ENCODE measurements around the gene KRTAP4-7.
"Not testable (repeated sequence)": the region's sequence is repeated elsewhere in the genome, so short reads cannot be mapped to it uniquely, and the experiment has no call there.

Gene KRTAP4-7

DNA sequence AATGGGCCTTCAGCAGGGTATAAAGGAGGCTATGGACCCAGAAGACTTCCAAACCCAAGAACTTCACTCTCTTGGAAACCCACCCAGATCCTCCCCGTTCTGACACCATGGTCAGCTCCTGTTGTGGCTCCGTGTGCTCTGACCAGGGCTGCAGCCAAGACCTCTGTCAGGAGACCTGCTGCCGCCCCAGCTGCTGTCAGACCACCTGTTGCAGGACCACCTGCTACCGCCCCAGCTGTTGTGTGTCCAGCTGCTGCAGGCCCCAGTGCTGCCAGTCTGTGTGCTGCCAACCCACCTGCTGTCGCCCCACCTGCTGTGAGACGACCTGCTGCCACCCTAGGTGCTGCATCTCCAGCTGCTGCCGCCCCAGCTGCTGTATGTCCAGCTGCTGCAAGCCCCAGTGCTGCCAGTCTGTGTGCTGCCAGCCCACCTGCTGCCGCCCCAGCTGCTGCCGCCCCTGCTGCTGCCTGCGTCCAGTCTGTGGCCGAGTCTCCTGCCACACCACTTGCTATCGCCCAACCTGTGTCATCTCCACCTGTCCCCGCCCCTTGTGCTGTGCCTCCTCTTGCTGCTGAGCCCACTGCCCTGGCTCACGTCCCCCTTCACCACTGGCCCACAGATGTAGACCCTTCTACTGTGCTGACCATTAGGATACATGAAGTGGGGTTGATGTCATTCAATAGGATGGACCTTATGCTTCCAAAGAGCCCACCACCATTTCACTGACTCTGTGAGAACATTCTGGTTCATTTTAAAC is at the start of gene KRTAP4-7:
TSS of gene KRTAP4-7 (plus strand) at position 51 of the 757 bp plus-strand sequence. CDS start at position 108, 57 bp downstream.
- H3K27me3 ChIP-seq (ENCODE audit: control insufficient read depth, insufficient read depth, low read length); H3K36me3 ChIP-seq (ENCODE audit: control insufficient read depth, insufficient read depth, low read length); H3K4me2 ChIP-seq (ENCODE audit: low read length); H2AFZ ChIP-seq; H3K4me1 ChIP-seq; H3K9ac ChIP-seq; H3K79me2 ChIP-seq; H3K9me3 ChIP-seq (ENCODE audit: control insufficient read depth, low read length); H3K4me3 ChIP-seq (ENCODE audit: low read depth, low read length); H3K27ac ChIP-seq: not testable (repeated sequence)

DNA sequence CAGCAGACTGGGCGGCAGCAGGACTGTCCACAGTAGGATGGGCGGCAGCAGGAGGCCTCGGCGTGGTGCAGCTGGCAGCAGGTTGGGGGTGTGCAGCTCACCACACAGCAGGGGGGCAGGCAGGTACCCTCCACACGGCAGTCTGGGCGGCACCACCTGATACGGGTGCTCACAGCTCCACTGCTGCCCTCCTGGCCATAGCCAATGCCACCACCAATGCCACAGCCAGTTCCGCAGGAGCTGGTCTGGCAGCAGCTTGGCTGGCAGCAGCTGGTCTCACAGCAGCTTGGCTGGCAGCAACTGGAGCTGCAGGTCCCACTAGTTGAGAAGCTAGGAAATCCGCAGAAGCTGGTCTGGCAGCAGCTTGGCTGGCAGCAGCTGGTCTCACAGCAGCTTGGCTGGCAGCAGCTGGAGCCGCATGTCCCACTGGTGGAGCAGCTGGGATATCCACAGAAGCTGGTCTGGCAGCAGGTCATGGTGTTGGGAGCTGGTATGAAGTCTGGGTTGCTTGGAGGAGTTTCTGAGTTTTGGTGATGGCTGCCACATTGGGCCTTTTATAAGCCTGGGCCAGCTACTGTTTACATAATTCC is 49.5 kb upstream of the KRTAP4-7 start, which contains the start of gene KRTAP1-3:
TSS of gene KRTAP1-3 (minus strand) at position 529 of the 590 bp plus-strand sequence. CDS start at position 476, 53 bp downstream.
- not testable (repeated sequence) for H3K27ac ChIP-seq; H3K4me3 ChIP-seq (ENCODE audit: low read depth, low read length); H2AFZ ChIP-seq; H3K4me2 ChIP-seq (ENCODE audit: low read length); H3K36me3 ChIP-seq (ENCODE audit: control insufficient read depth, insufficient read depth, low read length); H3K79me2 ChIP-seq; H3K4me1 ChIP-seq; H3K27me3 ChIP-seq (ENCODE audit: control insufficient read depth, insufficient read depth, low read length); H3K9ac ChIP-seq; H3K9me3 ChIP-seq (ENCODE audit: control insufficient read depth, low read length)

DNA sequence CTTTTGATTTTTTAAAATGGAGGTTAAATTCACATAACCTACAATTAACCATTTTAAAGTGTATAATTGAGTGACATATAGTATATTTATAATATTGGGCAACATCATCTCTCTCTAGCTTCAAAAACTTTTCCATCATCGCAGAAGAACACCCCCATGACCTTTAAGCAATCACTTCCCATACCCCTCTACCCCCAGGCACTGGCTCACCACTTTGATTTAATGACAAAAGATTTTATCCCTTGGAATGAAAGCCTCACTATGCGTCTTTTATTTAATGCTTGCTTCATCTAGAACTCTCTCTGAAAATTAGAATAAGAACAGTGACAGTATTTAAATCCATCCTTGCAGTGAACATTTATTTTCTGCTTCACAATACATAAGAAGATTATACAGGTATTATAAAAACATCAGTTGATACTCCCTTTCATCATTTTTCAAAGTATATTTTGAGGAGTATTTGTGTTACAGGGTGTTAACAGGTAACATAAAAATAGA is 46.0 kb upstream of the KRTAP4-7 start:
- no peak overlapping the region for H3K27ac ChIP-seq
- H3K4me2 ChIP-seq (ENCODE audit: low read length), result no peak overlapping the region
- H3K9me3 ChIP-seq (ENCODE audit: control insufficient read depth, low read length), result no peaks in the 10 kb centered on the region
- TF ChIP-seq, protein P1, sequence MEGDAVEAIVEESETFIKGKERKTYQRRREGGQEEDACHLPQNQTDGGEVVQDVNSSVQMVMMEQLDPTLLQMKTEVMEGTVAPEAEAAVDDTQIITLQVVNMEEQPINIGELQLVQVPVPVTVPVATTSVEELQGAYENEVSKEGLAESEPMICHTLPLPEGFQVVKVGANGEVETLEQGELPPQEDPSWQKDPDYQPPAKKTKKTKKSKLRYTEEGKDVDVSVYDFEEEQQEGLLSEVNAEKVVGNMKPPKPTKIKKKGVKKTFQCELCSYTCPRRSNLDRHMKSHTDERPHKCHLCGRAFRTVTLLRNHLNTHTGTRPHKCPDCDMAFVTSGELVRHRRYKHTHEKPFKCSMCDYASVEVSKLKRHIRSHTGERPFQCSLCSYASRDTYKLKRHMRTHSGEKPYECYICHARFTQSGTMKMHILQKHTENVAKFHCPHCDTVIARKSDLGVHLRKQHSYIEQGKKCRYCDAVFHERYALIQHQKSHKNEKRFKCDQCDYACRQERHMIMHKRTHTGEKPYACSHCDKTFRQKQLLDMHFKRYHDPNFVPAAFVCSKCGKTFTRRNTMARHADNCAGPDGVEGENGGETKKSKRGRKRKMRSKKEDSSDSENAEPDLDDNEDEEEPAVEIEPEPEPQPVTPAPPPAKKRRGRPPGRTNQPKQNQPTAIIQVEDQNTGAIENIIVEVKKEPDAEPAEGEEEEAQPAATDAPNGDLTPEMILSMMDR (IDR thresholded peaks at IDR 0.05), result no peak
- H3K36me3 ChIP-seq (ENCODE audit: control insufficient read depth, insufficient read depth, low read length), result no peaks in the 10 kb centered on the region
- no peak overlapping the region for H3K4me3 ChIP-seq (ENCODE audit: low read depth, low read length)
- H2AFZ ChIP-seq, result no peak overlapping the region
- H3K27me3 ChIP-seq (ENCODE audit: control insufficient read depth, insufficient read depth, low read length), result no peaks in the 10 kb centered on the region
- no peaks in the 10 kb centered on the region for H3K79me2 ChIP-seq
- no peak overlapping the region for H3K9ac ChIP-seq
- no peaks in the 10 kb centered on the region for H3K4me1 ChIP-seq

DNA sequence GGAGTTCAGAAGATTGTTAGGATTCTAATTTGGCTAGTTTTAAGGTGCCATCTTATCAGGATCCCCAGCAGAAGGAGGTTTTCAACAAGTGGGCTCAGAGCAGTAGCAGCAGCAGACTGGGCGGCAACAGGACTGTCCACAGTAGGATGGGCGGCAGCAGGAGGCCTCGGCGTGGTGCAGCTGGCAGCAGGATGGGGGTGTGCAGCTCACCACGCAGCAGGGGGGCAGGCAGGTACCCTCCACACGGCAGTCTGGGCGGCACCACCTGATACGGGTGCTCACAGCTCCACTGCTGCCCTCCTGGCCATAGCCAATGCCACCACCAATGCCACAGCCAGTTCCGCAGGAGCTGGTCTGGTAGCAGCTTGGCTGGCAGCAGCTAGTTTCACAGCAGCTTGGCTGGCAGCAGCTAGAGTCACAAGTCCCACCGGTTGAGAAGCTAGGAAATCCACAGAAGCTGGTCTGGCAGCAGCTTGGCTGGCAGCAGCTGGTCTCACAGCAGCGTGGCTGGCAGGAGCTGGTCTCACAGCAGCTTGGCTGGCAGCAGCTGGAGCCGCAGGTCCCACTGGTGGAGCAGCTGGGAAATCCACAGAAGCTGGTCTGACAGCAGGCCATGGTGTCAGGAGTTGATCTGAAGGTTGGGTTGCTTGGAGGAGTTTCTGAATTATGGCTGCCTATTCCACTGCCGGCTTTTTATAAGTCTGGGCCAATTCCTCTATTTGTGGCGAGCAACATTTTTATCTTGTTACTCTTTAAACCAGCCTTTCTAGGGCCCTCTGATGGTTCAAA is 43.0 kb upstream of the KRTAP4-7 start, which contains the start of gene KRTAP1-1:
TSS of gene KRTAP1-1 (minus strand) at position 668 of the 789 bp plus-strand sequence. CDS start at position 615, 53 bp downstream.
- not testable (repeated sequence) for H3K27ac ChIP-seq; H3K36me3 ChIP-seq (ENCODE audit: control insufficient read depth, insufficient read depth, low read length); H3K4me3 ChIP-seq (ENCODE audit: low read depth, low read length)

DNA sequence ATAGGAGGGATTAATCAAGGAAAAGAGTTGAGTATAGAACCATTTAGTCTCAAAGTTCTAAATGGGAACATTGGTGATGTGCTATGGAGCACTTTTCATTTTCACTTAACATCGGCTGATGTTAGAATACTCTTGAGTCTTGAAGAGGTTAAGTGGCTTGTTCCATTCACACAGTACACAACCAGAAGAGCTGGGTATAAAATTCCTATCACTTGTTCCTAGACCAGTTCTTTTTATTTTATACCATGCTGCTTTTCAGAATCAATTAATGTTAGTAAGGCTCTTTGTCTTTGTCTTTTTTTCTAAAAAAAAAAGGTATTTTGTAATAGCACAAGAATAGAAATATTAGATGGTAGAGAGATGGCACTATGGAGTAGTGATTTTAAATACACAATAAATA is 41.0 kb upstream of the KRTAP4-7 start:
- no peaks in the 10 kb centered on the region for H3K27me3 ChIP-seq (ENCODE audit: control insufficient read depth, insufficient read depth, low read length)
- no peaks in the 10 kb centered on the region for H3K79me2 ChIP-seq
- no peak overlapping the region for H3K4me2 ChIP-seq (ENCODE audit: low read length)
- no peak overlapping the region for H2AFZ ChIP-seq
- no peak overlapping the region for H3K4me3 ChIP-seq (ENCODE audit: low read depth, low read length)
- no peaks in the 10 kb centered on the region for H3K36me3 ChIP-seq (ENCODE audit: control insufficient read depth, insufficient read depth, low read length)
- TF ChIP-seq, protein P1 (IDR thresholded peaks at IDR 0.05), result no peak
- H3K27ac ChIP-seq, result no peak overlapping the region
- H3K4me1 ChIP-seq, result no peaks in the 10 kb centered on the region
- H3K9me3 ChIP-seq (ENCODE audit: control insufficient read depth, low read length), result no peaks in the 10 kb centered on the region
- no peak overlapping the region for H3K9ac ChIP-seq

More for the DNA sequence above, 43.0 kb upstream of the KRTAP4-7 start, which contains the start of gene KRTAP1-1:
- H3K4me1 ChIP-seq; H3K9ac ChIP-seq; H2AFZ ChIP-seq; H3K79me2 ChIP-seq; H3K27me3 ChIP-seq (ENCODE audit: control insufficient read depth, insufficient read depth, low read length); H3K4me2 ChIP-seq (ENCODE audit: low read length); H3K9me3 ChIP-seq (ENCODE audit: control insufficient read depth, low read length): not testable (repeated sequence)

DNA sequence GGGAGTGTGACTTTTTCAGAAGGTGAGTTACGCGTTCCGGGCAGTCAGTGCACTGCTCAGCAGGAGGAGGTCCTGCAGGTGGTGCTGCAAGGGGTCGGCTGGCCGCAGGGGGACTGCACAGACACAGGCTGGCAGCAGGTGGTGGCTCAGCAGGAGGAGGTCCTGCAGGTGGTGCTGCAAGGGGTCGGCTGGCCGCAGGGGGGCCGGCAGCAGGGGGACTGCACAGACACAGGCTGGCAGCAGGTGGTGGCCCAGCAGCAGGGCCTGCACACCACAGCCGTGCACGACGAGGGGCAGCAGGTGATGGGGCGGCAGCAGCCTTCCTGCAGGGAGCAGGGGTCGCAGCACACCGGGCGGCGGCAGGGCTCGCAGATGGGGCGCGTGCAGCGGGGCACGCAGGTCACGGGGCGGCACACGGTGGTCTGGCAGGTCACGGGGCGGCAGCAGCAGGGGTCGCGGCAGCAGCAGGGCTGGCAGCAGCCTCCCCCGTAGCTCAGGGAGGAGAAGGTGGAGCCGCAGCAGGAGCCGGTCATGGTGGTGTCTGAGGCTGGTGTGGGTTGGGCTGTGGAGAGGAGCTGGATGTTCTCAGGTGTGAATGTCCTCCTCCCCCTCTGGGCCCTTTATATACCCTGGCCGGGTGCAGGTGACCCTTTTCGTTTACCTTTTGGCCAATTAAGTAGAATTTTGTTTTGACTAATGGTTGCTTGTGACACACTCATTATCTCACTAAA is 37.0 kb upstream of the KRTAP4-7 start, which contains the start of gene KRTAP2-1:
TSS of gene KRTAP2-1 (minus strand) at position 582 of the 731 bp plus-strand sequence. CDS start at position 533, 49 bp downstream.
- H3K36me3 ChIP-seq (ENCODE audit: control insufficient read depth, insufficient read depth, low read length); H2AFZ ChIP-seq; H3K9ac ChIP-seq; H3K4me2 ChIP-seq (ENCODE audit: low read length); H3K4me3 ChIP-seq (ENCODE audit: low read depth, low read length); H3K27ac ChIP-seq; H3K27me3 ChIP-seq (ENCODE audit: control insufficient read depth, insufficient read depth, low read length); H3K4me1 ChIP-seq; H3K9me3 ChIP-seq (ENCODE audit: control insufficient read depth, low read length); H3K79me2 ChIP-seq: not testable (repeated sequence)

All from parathyroid adenoma (tissue), 2 donors.